Smooth muscle cell of the brain vasculature (primary cell): Measurements from ENCODE around the gene PPP1R9A.

ENCODE experiments used
- DNase-seq: peaks from one replicate; pipeline ENCODE4 v3.0.0-alpha.2; 2012; ENCODE audit warnings: low read depth, low spot score

The PPP1R9A gene

DNA sequence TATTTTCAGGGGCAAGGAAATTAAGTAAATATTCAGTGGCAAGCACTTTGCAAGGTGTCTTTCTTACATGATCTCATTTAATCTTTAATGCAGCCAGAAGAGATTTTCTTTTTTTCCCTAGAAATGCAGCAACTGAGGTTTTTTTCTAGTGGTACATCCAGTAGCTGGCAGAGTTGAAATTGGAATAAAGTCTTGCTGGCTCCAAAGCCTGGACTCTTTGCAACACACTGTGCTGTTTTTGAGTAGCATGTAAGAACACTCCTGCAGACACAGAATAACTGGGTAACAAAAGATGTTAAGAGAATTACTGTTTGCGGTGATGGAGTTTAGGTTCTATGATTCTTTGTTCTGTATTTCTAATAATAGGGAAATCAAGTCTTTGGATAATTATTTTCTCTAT, 293.3 kb downstream of the PPP1R9A start:
- no peak for DNase-seq

DNA sequence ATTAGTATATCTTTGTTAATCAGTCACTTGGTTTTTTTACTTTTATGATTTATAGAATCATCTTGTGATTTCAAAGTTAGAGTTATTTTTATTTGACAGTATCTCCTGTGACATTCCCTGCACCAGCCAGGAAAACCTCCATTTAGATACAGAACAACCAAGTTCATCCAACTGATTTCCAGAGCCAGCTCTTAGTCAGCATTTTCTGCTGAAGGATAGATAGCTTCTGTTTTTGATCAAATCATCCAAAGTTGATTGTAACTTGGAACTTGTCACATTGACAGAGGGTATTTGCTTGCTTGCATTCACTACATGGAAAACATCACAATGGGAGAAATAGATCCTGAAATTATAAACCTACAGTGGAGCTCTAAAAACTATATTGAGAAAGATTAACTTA, 294.3 kb downstream of the PPP1R9A start:
- DNase-seq, result no peak

GRCh38 chr7:95204618-95205017, 297.2 kb downstream of the PPP1R9A start:
- DNase-seq, result no peak

DNA sequence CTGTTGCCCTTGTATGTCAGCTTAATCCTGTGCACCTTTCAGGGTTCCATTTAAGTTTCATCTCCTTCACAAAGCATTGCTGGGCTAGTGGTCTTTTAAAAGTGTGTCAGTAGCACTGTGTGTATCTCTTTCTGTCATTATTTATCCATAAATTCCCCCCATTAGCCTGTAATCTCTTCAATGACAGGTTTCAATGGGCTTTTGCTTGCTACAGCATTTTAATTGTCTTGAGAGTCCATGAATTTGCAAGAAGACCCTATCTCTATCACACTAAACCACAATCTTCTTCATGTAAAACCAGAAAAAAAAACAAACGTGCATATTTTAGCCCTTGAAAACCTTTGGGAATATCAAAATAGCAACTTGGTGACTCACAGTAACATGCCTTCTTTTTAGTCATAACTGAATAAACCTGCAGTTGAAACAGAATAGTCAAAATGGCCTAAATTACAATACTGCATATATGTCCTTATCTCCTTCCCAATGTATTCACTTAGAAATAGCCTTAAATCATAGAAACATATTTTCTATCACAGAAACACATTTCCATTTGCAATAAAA, 298.4 kb downstream of the PPP1R9A start:
- peak; percentile 35 for DNase-seq

GRCh38 chr7:95209276-95209675, 301.9 kb downstream of the PPP1R9A start:
- DNase-seq, result no peak

- DNase-seq, result no peak
Observed at GRCh38 chr7:95209788-95210187, 302.4 kb downstream of the PPP1R9A start.

DNA sequence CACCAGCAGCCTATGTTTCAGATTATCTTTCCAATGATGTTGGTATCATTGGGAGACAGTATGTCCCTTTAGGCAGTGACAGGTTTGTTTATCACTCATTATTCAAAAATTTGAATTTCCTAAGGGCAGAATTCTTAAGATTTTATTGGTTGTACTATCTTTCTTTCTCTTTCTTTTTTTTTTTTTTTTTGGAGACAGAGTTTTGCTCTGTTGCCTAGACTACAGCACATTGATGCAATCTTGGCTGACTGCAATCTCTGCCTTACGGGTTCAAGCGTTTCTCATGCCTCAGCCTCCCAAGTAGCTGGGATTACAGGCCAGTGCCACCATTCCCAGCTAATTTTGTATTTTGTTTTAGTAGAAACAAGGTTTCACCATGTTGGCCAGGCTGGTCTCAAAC, 305.8 kb downstream of the PPP1R9A start:
- no peak for DNase-seq

GRCh38 chr7:95213809-95214492, 306.6 kb downstream of the PPP1R9A start:
- DNase-seq, result peak; percentile 82

DNA sequence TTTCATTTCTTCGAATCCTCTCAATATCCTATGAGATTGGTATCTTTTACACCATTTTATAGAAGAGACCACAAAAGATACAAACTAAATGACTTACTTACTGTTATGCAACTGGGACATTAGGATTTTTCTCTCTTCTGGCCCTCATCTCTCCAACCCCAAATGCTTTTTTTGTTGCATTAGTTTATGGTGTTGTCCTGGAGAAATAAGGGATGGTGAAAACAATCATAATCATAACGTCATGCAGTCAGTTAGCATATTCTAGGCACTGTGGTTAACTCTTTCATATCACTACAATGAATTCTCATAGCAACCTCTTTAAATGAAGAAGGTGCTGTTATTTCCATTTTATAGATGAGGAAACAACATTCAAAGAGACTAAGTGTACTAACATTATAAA, 312.3 kb downstream of the PPP1R9A start:
- no peak for DNase-seq

DNA sequence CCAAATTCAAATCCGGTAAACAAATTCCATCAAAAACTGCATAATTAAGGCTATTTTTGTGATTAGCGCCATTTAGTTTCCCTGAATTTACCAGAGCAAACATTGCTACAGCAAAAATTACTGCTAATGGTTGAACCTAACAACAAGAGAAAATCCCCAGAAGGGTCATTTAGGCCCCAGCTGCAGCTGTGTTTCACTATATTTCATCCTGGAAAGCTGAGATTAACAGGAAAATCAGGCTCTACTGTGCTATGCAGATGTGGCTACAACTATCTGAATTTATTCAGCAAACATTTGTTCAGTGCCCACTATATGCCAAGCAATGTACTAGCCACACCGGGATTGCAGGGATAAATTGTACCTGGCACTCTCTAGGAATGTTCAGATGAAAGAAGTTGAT, 312.9 kb downstream of the PPP1R9A start:
- DNase-seq, result no peak

- no peak for DNase-seq
Observed at GRCh38 chr7:95225301-95225700, 317.9 kb downstream of the PPP1R9A start.

DNA sequence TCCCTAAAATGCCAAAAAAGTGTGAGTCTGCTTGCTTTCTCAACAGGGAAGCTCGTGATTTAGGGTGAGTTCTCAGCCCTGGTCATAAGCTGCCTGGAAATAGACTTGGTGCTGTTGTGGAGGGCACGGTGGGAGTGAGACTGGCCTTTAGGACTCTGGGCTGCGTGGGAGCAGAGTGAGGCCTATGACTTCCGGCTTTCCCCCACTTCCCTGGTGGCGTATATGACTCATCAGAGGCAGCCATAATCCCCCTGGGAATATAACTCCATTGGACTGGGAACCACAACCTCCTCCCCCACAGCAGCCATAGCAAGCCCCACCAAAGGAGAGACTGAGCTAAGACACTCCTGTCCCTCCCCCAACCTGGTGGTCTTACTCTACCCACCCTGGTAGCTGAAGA, 321.9 kb downstream of the PPP1R9A start:
- DNase-seq, result no peak

- no peak for DNase-seq
Observed at GRCh38 chr7:95238252-95238943, 331.0 kb downstream of the PPP1R9A start.

DNA sequence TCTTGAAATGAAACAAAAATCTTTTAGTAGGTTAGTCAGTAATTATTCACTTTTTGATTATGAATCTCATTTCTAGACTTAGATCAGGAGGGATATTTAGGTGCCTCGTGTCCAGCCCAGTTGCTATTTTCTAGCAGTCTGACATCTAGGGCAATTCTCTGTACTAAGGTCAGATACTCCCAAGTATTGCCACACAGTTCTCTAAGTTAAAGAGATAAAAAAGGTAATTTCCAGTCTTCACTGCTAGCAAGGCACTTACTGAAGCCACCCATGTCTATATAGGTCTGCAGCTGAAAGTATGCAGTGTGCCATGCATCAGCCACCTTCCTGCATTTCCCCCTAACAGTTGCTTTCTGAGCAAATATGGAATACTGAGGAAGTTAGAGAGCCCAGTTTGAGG, 333.5 kb downstream of the PPP1R9A start:
- no peak for DNase-seq

DNA sequence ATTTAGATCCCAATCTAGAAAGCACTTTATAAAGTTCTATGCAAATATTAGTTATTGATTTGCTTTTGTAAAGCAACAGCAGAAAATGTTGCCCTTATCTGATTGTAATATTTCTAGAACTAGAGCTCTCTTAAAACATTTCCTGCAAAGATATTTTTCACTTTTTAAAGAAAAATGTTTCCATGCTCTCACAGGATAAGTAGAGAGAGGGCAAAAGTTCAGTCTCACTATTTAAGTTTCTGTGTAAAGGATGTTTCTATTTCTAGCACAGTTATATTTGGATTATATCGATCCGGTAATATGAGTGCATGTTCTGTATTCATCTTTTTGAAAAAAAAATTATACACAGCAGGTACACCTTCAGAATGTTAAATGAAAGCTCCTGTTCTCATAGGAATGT, 334.9 kb downstream of the PPP1R9A start:
- DNase-seq, result no peak

DNA sequence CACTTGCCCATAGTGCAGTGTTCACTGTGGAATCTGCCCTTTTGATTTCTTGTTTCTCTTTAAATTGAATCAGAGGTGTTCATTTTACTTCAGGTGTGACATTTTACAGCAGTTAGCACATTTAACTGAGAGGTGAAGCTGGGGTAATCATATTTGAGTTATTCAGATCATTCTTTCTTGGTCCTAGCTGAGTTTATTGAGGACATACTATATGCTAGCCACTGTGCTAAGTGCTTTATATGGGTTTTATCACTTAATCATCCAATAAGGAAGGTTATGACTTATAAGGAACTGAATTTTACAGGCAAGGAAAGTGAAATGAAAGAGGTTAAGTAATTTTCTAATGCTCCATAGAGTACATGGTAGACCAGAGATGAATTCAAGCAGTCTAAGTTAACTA, 337.2 kb downstream of the PPP1R9A start:
- DNase-seq, result no peak

GRCh38 chr7:95245828-95246500, 338.6 kb downstream of the PPP1R9A start:
- no peak for DNase-seq

DNA sequence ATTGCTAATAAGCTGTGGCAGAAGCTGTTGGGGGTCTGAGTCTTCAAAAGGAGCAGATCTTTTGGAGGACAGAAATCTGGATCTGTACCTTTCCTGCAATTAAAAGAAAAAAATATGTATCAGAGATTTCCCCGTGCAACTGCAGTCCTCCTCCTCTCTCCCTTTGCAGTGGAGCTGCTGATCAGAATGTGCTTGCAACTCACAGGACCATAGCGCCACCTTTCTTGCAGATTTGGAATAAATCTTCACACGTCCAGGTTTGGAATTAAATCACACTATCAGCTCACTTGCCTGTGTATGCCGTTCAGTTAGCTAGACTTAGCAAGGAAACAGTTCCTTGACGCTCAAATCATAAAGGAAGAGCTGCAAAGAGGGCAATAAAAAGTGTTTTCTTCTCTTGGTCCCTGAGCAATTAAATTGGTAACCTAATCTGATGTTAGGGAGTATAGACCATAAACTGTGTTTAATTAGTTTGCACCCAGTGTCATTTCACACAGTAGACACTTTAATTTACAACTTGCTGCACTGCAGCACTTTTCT, 339.5 kb downstream of the PPP1R9A start:
- DNase-seq, result peak; percentile 49

DNA sequence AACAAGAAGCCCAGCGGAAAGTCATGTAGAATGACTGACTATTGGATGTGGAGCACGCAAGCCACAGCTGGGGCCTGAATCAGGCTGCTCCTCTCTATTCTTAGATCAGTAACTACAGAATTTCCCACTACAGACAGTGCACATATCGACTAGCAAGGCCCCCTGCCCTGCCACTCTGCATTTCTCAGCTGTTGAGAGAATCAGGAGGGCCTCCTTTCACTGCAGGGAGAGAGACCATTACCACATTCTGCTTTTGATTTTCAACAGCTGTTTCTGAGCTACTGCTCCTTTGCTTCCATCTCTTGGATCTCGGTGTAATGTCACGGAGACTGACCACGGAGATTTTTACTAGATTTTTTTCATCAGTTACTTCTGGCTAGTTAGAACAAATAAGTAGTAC, 343.2 kb downstream of the PPP1R9A start:
- no peak for DNase-seq

GRCh38 chr7:95251966-95252365, 344.6 kb downstream of the PPP1R9A start:
- no peak for DNase-seq

DNA sequence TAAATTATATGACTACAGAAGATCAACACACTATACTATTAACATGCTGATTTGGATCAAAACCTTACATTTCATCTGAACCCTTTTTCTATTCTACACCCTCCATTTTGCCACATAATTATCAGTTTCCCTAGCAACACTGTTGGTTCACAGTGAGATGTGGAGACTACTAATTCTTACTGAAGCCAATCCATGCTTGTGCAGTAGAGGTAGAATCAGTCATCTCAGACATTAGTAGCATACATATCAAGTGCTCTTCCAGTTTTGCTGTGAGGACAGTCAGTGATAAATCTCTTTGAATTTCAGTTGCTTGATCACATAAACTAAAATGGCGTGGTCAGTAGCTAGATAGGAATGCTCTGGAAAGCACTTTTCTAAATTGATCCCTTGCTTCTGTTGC, 346.6 kb downstream of the PPP1R9A start:
- no peak for DNase-seq

DNA sequence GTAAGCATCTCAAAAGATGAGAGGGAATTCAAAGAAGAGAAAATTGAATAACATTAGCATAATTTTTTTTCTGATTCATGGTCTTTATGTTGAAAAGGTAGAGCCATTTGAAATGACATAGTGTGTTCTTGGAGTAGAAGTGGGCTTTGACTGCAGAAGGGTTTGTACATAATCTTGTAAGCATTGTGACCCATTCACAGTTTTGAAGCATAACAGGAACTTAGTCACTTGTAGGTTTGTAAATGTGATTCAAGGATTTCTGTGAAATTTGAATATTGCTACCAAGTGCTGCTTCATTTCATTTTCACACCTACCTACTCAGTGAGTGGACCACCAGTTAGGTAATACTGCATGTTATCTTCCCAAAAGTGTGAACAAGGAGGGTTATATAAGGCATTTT, 348.3 kb downstream of the PPP1R9A start:
- DNase-seq, result no peak
